ENCODE data around the gene LIX1L.

DNA sequence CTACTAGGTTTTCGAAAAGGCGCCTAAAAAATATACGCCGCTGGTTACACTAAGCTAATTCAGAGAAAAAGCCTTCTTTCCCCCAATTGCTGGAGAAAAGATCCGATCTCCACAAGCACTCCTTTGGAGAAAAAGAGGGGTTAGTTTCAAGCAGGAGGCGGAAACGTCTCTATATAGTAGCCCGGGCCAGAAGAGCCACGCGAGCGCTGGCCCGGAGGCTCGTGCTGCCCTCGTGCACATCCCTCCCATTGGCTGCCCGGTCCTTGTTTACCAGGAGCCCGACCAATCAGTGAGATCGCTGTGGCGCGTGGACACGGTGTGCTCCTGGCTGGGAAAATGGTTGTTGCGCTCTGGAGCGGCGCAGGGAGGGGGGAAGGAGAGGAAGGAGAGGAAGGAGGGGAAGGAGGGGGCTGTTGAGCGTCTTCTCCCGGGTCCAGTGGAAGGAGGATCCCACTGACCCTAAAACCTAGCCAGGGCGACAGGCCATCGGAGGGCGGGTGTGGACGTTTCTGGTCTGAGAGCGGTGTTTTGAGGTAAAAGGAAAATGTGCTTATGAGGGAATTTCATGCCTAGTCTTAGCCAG lies 38.7 kb upstream of the LIX1L start, which contains the start of gene TXNIP:
- TF ChIP-seq, protein P1, sequence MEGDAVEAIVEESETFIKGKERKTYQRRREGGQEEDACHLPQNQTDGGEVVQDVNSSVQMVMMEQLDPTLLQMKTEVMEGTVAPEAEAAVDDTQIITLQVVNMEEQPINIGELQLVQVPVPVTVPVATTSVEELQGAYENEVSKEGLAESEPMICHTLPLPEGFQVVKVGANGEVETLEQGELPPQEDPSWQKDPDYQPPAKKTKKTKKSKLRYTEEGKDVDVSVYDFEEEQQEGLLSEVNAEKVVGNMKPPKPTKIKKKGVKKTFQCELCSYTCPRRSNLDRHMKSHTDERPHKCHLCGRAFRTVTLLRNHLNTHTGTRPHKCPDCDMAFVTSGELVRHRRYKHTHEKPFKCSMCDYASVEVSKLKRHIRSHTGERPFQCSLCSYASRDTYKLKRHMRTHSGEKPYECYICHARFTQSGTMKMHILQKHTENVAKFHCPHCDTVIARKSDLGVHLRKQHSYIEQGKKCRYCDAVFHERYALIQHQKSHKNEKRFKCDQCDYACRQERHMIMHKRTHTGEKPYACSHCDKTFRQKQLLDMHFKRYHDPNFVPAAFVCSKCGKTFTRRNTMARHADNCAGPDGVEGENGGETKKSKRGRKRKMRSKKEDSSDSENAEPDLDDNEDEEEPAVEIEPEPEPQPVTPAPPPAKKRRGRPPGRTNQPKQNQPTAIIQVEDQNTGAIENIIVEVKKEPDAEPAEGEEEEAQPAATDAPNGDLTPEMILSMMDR (IDR thresholded peaks at IDR 0.05) = no peak
- TF ChIP-seq ZFX (IDR thresholded peaks at IDR 0.05; ENCODE audit: borderline replicate concordance) = no peak

All from 22Rv1 (cell line).